Upper lobe of right lung (tissue), 1 donor: ENCODE measurements around the gene SLC44A2. TPM values are rescaled to one million over a fixed set of nuclear protein-coding genes. Genes with fewer than 3 reads are reported as not detected.

Source experiments
- ATAC-seq: fragments of 200-7000 bp; cut with Tn5 transposase; one replicate; pipeline ENCODE4 v1.9.1; 2020; ENCODE audit warnings: mild to moderate bottlenecking, moderate library complexity
- DNase-seq: peaks from one replicate; pipeline ENCODE4 v3.0.0-alpha.2; 2020
- H3K27ac ChIP-seq: fragments of 200-600 bp; one replicate; pipeline ENCODE4 v1.8.0; 2022
- H3K27me3 ChIP-seq: fragments of 200-600 bp; one replicate; pipeline ENCODE4 v1.8.0; 2022; ENCODE audit warnings: mild to moderate bottlenecking
- H3K36me3 ChIP-seq: fragments of 200-600 bp; one replicate; pipeline ENCODE4 v1.8.0; 2022
- H3K4me1 ChIP-seq: fragments of 200-600 bp; one replicate; pipeline ENCODE4 v1.8.0; 2022
- H3K4me3 ChIP-seq: fragments of 200-600 bp; one replicate; pipeline ENCODE4 v1.8.0; 2022; ENCODE audit warnings: mild to moderate bottlenecking
- H3K9me3 ChIP-seq: fragments of 200-600 bp; one replicate; pipeline ENCODE4 v1.8.0; 2022
- CTCF ChIP-seq: fragments of 200-600 bp; IDR thresholded peaks from one replicate; pipeline ENCODE4 v1.8.0; 2022; ENCODE audit warnings: antibody characterized with exemption
- intact Hi-C: fragments of 100-400 bp; cut with DNase I; formaldehyde crosslinking; loops from one replicate; pipeline ENCODE4 v1.11.0; 2022
- total RNA-seq: library from RNA; stranded (reverse); fragmentation: NEBNext Ultra II Directional; extraction: Animal tissue kit (Norgen Biotek cat#: 25700); gene quantifications from one replicate; pipeline ENCODE4 v1.2.1, GENCODE V29; 2021
- donor health status: DM: no; HTN: yes; CAD: no; lungs with severe emphysema.

SLC44A2 gene
- total RNA-seq, 1 donor from 2014 or later = 293 TPM

- no peak overlapping the region for H3K27ac ChIP-seq
- no peaks in the 10 kb centered on the region for H3K27me3 ChIP-seq
- peaks cover 14% of the 10 kb centered on the region for H3K4me1 ChIP-seq
- intact Hi-C loops = no loop called here
- DNase-seq = no peak
- TF ChIP-seq CTCF = no peak
- ATAC-seq = no peak
- H3K36me3 ChIP-seq = peaks cover 95% of the 10 kb centered on the region
- no peaks in the 10 kb centered on the region for H3K9me3 ChIP-seq
- H3K4me3 ChIP-seq = no peak overlapping the region
These were observed 9.1 kb downstream of the SLC44A2 start for GRCh38 chr19:10634430-10634829.

GRCh38 chr19:10634963-10635362 lies 9.6 kb downstream of the SLC44A2 start:
- intact Hi-C loops = no loop called here
- no peak overlapping the region for H3K27ac ChIP-seq
- H3K9me3 ChIP-seq = no peaks in the 10 kb centered on the region
- H3K4me3 ChIP-seq = no peak overlapping the region
- peaks cover 18% of the 10 kb centered on the region for H3K4me1 ChIP-seq
- ATAC-seq (no peak), DNase-seq (no peak)
- no peaks in the 10 kb centered on the region for H3K27me3 ChIP-seq
- H3K36me3 ChIP-seq = peaks cover 94% of the 10 kb centered on the region
- TF ChIP-seq CTCF = no peak

- no peaks in the 10 kb centered on the region for H3K9me3 ChIP-seq
- H3K27me3 ChIP-seq = no peaks in the 10 kb centered on the region
- peaks cover 95% of the 10 kb centered on the region for H3K36me3 ChIP-seq
- DNase-seq = no peak
- peak overlapping the region; percentile 17 for H3K27ac ChIP-seq
- no peak for TF ChIP-seq CTCF
- H3K4me3 ChIP-seq = no peak overlapping the region
- peaks cover 21% of the 10 kb centered on the region for H3K4me1 ChIP-seq
- intact Hi-C loops = no loop called here
- ATAC-seq = no peak
These were observed 11.1 kb downstream of the SLC44A2 start for GRCh38 chr19:10636304-10636972.

DNA sequence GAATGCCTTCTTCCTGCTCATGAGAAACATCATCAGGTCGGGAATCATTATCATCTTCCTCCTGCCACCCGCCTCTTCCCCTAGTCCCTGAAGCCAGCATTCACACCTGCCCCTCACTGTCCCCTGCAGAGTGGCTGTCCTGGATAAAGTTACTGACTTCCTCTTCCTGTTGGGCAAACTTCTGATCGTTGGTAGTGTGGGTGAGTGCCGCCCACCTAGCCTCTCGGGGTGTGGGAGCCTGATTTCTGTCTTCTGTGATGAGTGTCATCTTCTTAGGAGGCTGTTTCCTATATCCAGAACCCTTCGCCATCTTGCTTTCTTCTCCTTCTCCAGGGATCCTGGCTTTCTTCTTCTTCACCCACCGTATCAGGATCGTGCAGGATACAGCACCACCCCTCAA lies 12.5 kb downstream of the SLC44A2 start:
- intact Hi-C loops = no loop called here
- Histone ChIP-seq H3K4me3 (no peak overlapping the region), H3K4me1 (peaks cover 21% of the 10 kb centered on the region), H3K27me3 (no peaks in the 10 kb centered on the region), H3K36me3 (peaks cover 96% of the 10 kb centered on the region), H3K9me3 (no peaks in the 10 kb centered on the region), H3K27ac (no peak overlapping the region)
- peak; percentile 66 for ATAC-seq
- TF ChIP-seq CTCF = no peak
- no peak for DNase-seq

- TF ChIP-seq CTCF = no peak
- intact Hi-C loops = no loop called here
- Histone ChIP-seq H3K27ac (peak overlapping the region; percentile 58), H3K9me3 (no peaks in the 10 kb centered on the region), H3K36me3 (peaks cover 93% of the 10 kb centered on the region), H3K4me1 (peaks cover 32% of the 10 kb centered on the region), H3K27me3 (no peaks in the 10 kb centered on the region), H3K4me3 (no peak overlapping the region)
- ATAC-seq (peak; percentile 60), DNase-seq (no peak)
These were observed 14.5 kb downstream of the SLC44A2 start for GRCh38 chr19:10639836-10640235.

DNA sequence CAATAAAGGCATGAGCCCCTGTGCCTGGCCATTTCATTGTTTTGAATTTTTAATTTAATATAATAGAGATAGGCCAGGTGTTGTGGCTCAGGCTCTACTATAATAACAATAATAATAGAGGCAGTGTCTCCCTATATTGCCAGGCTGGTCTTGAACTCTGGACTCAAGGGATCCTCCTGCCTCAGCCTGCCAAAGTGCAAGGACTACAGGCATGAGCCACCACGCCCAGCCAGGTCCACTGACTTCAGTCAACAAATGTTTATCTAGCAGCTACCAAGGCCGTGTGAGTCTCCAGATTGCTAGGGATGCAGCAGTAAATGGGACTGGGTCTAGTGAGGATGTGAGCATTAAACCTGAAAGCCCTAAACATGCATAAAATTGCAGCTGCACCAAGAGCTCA lies 15.0 kb downstream of the SLC44A2 start:
- H3K9me3 ChIP-seq = no peaks in the 10 kb centered on the region
- no peak overlapping the region for H3K27ac ChIP-seq
- H3K4me1 ChIP-seq = peaks cover 27% of the 10 kb centered on the region
- no peak overlapping the region for H3K4me3 ChIP-seq
- ATAC-seq (no peak), DNase-seq (no peak)
- TF ChIP-seq CTCF = no peak
- intact Hi-C loops = no loop called here
- peaks cover 88% of the 10 kb centered on the region for H3K36me3 ChIP-seq
- H3K27me3 ChIP-seq = no peaks in the 10 kb centered on the region
